PC-3 (cell line): ENCODE results near the gene RAP1GAP. TPM values are rescaled to one million over a fixed set of nuclear protein-coding genes. Genes with fewer than 3 reads are reported as not detected.

ENCODE experiments used
- ATAC-seq: fragments of 200-7000 bp; cut with Tn5 transposase; 2 replicates; pipeline ENCODE4 v1.9.1; 2020; ENCODE audit warnings: mild to moderate bottlenecking, moderate library complexity
- BruUV-seq: library from RNA; stranded (reverse); fragments of 400-500 nt; replicated peaks from 2 replicates; lab custom pipeline; 2021; lab: Mats Ljungman, UMichigan
- CTCF ChIA-PET: fragments of 300-600 bp; sonication (Branson Sonifier 250); formaldehyde crosslinking; loops from one replicate; lab custom pipeline; 2022; ENCODE audit warnings: antibody characterized with exemption; lab: Charles Lee
- POLR2A ChIA-PET: fragments of 300-600 bp; sonication (Branson Sonifier 250); formaldehyde crosslinking; loops from one replicate; lab custom pipeline; 2022; ENCODE audit warnings: antibody characterized with exemption; ENCODE audit not compliant: unreplicated experiment; lab: Charles Lee
- DNase-seq: peaks from one replicate; pipeline ENCODE4 v3.0.0-alpha.2; 2015
- H2AFZ ChIP-seq: fragments of 300-600 bp; sonication (generic); 2 replicates; pipeline ENCODE4 v1.6.0; 2016; ENCODE audit warnings: antibody characterized with exemption, low read length
- H3F3A ChIP-seq: fragments of 300-600 bp; sonication (generic); one replicate; pipeline ENCODE4 v1.6.0; 2017; ENCODE audit warnings: antibody characterized with exemption, low read length, control low read depth, mild to moderate bottlenecking; ENCODE audit not compliant: unreplicated experiment
- H3K27ac ChIP-seq: fragments of 300-600 bp; sonication (generic); 2 replicates; pipeline ENCODE4 v1.5.1; 2016; ENCODE audit warnings: mild to moderate bottlenecking, low read length
- H3K27me3 ChIP-seq: fragments of 300-600 bp; sonication (generic); 2 replicates; pipeline ENCODE4 v1.6.1; 2016; ENCODE audit warnings: low read length, mixed read lengths
- H3K36me3 ChIP-seq: fragments of 300-600 bp; sonication (generic); 2 replicates; pipeline ENCODE4 v1.6.1; 2016; ENCODE audit warnings: low read depth, mixed run types, low read length, mixed read lengths
- H3K4me1 ChIP-seq: fragments of 300-600 bp; sonication (generic); 2 replicates; pipeline ENCODE4 v1.5.1; 2016; ENCODE audit warnings: low read length; ENCODE audit not compliant: insufficient read depth
- H3K4me2 ChIP-seq: fragments of 300-600 bp; sonication (generic); 2 replicates; pipeline ENCODE4 v1.6.0; 2016; ENCODE audit warnings: low read length
- H3K4me3 ChIP-seq: fragments of 300-600 bp; sonication (generic); 2 replicates; pipeline ENCODE4 v1.5.1; 2016; ENCODE audit warnings: mild to moderate bottlenecking, low read length, mixed read lengths
- H3K79me2 ChIP-seq: fragments of 300-600 bp; sonication (generic); 2 replicates; pipeline ENCODE4 v1.6.1; 2017; ENCODE audit warnings: low read length, mixed read lengths
- H3K9ac ChIP-seq: fragments of 300-600 bp; sonication (generic); 2 replicates; pipeline ENCODE4 v1.6.0; 2016; ENCODE audit warnings: mild to moderate bottlenecking, low read length
- H3K9me2 ChIP-seq: fragments of 300-600 bp; sonication (generic); replicated peaks from 2 replicates; pipeline ENCODE4 v1.6.1; 2016; ENCODE audit warnings: mixed run types, low read length, mixed read lengths
- H3K9me3 ChIP-seq: fragments of 300-600 bp; sonication (generic); 2 replicates; pipeline ENCODE4 v1.6.1; 2016; ENCODE audit warnings: low read length, mixed read lengths
- H4K20me1 ChIP-seq: fragments of 300-600 bp; sonication (generic); 2 replicates; pipeline ENCODE4 v1.6.1; 2016; ENCODE audit warnings: low read length, mixed read lengths
- EZH2 ChIP-seq: fragments of 300-600 bp; sonication (generic); IDR thresholded peaks from one replicate; pipeline ENCODE4 v1.6.1; 2017; ENCODE audit warnings: antibody characterized with exemption, mild to moderate bottlenecking, low read length; ENCODE audit not compliant: unreplicated experiment
- EZH2phosphoT487 ChIP-seq: fragments of 300-600 bp; sonication (generic); IDR thresholded peaks from 2 replicates; pipeline ENCODE4 v1.6.1; 2018; ENCODE audit warnings: mild to moderate bottlenecking, antibody characterized with exemption, low read length, borderline replicate concordance
- intact Hi-C: fragments of 100-400 bp; cut with micrococcal nuclease; formaldehyde crosslinking; loops from 2 replicates; pipeline ENCODE4 v1.9.0; 2023
- total RNA-seq: library from RNA; depleted of rRNA; stranded (reverse); fragments of >200 nt; gene quantifications from 2 replicates; pipeline ENCODE4 v1.2.3, GENCODE V29; 2014
- TF ChIP-seq, protein P1 (sequence below): fragments of 300-600 bp; sonication (generic); conservative IDR thresholded peaks from 2 replicates; pipeline ENCODE4 v1.5.1; 2017; ENCODE audit warnings: antibody characterized with exemption, low read depth, mild to moderate bottlenecking, low read length

Gene RAP1GAP
- total RNA-seq, 1 experiment from 2014 or later = 12.1 TPM

- no peaks in the 10 kb centered on the region for H3K79me2 ChIP-seq
- no peak overlapping the region for H3K27ac ChIP-seq
- CTCF ChIA-PET = no interaction called here
- no peaks in the 10 kb centered on the region for H3K36me3 ChIP-seq
- H4K20me1 ChIP-seq = no peaks in the 10 kb centered on the region
- no peaks in the 10 kb centered on the region for H3K27me3 ChIP-seq
- H3K9ac ChIP-seq = no peak overlapping the region
- TF ChIP-seq EZH2phosphoT487 = no peak
- no peak for TF ChIP-seq EZH2
- TF ChIP-seq, protein P1, sequence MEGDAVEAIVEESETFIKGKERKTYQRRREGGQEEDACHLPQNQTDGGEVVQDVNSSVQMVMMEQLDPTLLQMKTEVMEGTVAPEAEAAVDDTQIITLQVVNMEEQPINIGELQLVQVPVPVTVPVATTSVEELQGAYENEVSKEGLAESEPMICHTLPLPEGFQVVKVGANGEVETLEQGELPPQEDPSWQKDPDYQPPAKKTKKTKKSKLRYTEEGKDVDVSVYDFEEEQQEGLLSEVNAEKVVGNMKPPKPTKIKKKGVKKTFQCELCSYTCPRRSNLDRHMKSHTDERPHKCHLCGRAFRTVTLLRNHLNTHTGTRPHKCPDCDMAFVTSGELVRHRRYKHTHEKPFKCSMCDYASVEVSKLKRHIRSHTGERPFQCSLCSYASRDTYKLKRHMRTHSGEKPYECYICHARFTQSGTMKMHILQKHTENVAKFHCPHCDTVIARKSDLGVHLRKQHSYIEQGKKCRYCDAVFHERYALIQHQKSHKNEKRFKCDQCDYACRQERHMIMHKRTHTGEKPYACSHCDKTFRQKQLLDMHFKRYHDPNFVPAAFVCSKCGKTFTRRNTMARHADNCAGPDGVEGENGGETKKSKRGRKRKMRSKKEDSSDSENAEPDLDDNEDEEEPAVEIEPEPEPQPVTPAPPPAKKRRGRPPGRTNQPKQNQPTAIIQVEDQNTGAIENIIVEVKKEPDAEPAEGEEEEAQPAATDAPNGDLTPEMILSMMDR = no peak
- H3K4me1 ChIP-seq = peaks cover 27% of the 10 kb centered on the region
- POLR2A ChIA-PET = no interaction called here
- no peak overlapping the region for H3K4me2 ChIP-seq
- no peaks in the 10 kb centered on the region for H3K9me3 ChIP-seq
- DNase-seq = no peak
- intact Hi-C loops = no loop called here
- no peak for ATAC-seq
- no peaks in the 10 kb centered on the region for H3F3A ChIP-seq
- H3K4me3 ChIP-seq = no peak overlapping the region
- H2AFZ ChIP-seq = no peak overlapping the region
- no peaks in the 10 kb centered on the region for H3K9me2 ChIP-seq
- no TSS peak for BruUV-seq
Observed at GRCh38 chr1:21619375-21619947, 49.7 kb downstream of the RAP1GAP start.

GRCh38 chr1:21618561-21619374, 50.4 kb downstream of the RAP1GAP start:
- Histone ChIP-seq H3K27ac (no peak overlapping the region), H3F3A (no peaks in the 10 kb centered on the region), H3K4me2 (no peak overlapping the region), H3K27me3 (no peaks in the 10 kb centered on the region), H4K20me1 (no peaks in the 10 kb centered on the region), H3K4me3 (no peak overlapping the region), H3K9ac (no peak overlapping the region), H3K79me2 (no peaks in the 10 kb centered on the region), H3K4me1 (peaks cover 30% of the 10 kb centered on the region), H2AFZ (no peak overlapping the region), H3K9me3 (no peaks in the 10 kb centered on the region), H3K36me3 (no peaks in the 10 kb centered on the region), H3K9me2 (no peaks in the 10 kb centered on the region)
- ChIA-PET POLR2A (no interaction called here), CTCF (no interaction called here)
- ATAC-seq (no peak), DNase-seq (no peak)
- BruUV-seq = no TSS peak
- intact Hi-C loops = no loop called here
- TF ChIP-seq, protein P1 = no peak
- TF ChIP-seq EZH2 = no peak
- TF ChIP-seq EZH2phosphoT487 = no peak

DNA sequence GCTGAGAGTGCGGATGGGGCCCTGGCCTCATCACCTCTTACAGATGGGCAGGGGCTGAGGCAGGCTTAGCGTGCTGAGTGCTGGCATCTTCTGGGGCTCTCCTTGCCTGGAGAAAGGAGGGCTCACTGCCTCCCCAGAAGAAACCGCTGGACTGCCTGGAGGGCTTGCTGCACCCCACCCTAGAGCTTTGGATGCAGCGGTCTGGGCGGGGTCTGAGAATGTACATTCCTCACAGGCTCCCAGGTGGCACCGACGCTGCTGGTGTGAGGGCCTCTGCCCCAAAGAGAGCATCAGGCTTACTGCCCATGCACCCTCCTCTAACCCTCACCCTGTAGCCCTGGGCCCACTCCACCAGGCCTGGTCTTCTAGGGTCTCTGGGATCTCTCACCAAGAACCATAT, 51.1 kb downstream of the RAP1GAP start:
- Histone ChIP-seq H4K20me1 (no peaks in the 10 kb centered on the region), H3K4me2 (no peak overlapping the region), H3K27ac (no peak overlapping the region), H3F3A (no peaks in the 10 kb centered on the region), H3K4me3 (no peak overlapping the region), H3K27me3 (no peaks in the 10 kb centered on the region), H3K9me2 (no peaks in the 10 kb centered on the region), H3K36me3 (no peaks in the 10 kb centered on the region), H3K9ac (no peak overlapping the region), H3K4me1 (peaks cover 23% of the 10 kb centered on the region), H3K79me2 (no peaks in the 10 kb centered on the region), H3K9me3 (no peaks in the 10 kb centered on the region), H2AFZ (no peak overlapping the region)
- TF ChIP-seq, protein P1 = no peak
- no peak for TF ChIP-seq EZH2
- TF ChIP-seq EZH2phosphoT487 = no peak
- no TSS peak for BruUV-seq
- intact Hi-C loops = no loop called here
- ATAC-seq (no peak), DNase-seq (no peak)
- ChIA-PET POLR2A (no interaction called here), CTCF (no interaction called here)
